ENCODE data around the gene USP5. TPM values are rescaled to one million over a fixed set of nuclear protein-coding genes. Genes with fewer than 3 reads are reported as not detected.

Gene USP5
- total RNA-seq, 2 donors from 2014 or later = 120 to 257 TPM

DNA sequence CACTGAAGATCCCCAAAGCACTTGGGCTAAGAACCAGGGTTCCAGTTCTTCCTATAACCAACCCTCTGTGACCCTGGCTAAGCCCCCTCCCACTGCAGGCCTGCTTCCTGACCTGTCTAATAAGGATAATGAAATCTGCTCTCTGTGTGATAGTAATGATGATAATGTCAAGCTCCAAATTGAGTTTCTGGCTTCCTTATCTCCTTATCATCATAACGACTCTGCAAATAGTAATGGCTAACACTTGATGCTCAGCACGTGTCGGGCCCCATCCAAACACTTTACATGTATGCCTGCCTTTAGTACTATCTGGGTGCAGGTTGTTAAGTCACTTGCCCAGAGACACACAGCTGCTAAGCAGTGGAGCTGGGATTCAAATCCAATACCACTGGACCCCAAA lies 35.4 kb upstream of the USP5 start:
- Mint-ChIP-seq H3K27ac (no peak overlapping the region), H3K9me3 (no peaks in the 10 kb centered on the region)

GRCh38 chr12:6817098-6817497 lies 34.9 kb upstream of the USP5 start:
- peaks cover 46% of the 10 kb centered on the region for H3K4me1 Mint-ChIP-seq
- H3K9me3 ChIP-seq (ENCODE audit: control insufficient read depth, low read length) = no peaks in the 10 kb centered on the region
- no peak overlapping the region for H3K27ac ChIP-seq (ENCODE audit: low read depth, low read length)
- H3K4me1 ChIP-seq (ENCODE audit: control insufficient read depth, insufficient read depth, low read length) = peaks cover 9% of the 10 kb centered on the region
- H3K4me3 ChIP-seq (ENCODE audit: low read length) = no peak overlapping the region
- H3K9ac ChIP-seq (ENCODE audit: extremely low read depth, low read length, poor library complexity, severe bottlenecking) = no peak overlapping the region
- peaks cover 76% of the 10 kb centered on the region for H3K27me3 Mint-ChIP-seq (ENCODE audit: insufficient read depth)
- no peaks in the 10 kb centered on the region for H3K9me3 Mint-ChIP-seq
- no peak overlapping the region for H3K4me3 Mint-ChIP-seq
- no peaks in the 10 kb centered on the region for H3K36me3 Mint-ChIP-seq (ENCODE audit: low read depth)
- no peaks in the 10 kb centered on the region for H3K36me3 ChIP-seq (ENCODE audit: control insufficient read depth, insufficient read depth, low read length)
- peak; percentile 50 for DNase-seq
- H3K27ac Mint-ChIP-seq = no peak overlapping the region
- 89 to 96% methylated on average over 5 to 8 of the region's 8 CpGs for WGBS, 2 experiments (ENCODE audit: insufficient coverage in 1 of 2, insufficient read length in 1 of 2)
- TF ChIP-seq, protein P1, sequence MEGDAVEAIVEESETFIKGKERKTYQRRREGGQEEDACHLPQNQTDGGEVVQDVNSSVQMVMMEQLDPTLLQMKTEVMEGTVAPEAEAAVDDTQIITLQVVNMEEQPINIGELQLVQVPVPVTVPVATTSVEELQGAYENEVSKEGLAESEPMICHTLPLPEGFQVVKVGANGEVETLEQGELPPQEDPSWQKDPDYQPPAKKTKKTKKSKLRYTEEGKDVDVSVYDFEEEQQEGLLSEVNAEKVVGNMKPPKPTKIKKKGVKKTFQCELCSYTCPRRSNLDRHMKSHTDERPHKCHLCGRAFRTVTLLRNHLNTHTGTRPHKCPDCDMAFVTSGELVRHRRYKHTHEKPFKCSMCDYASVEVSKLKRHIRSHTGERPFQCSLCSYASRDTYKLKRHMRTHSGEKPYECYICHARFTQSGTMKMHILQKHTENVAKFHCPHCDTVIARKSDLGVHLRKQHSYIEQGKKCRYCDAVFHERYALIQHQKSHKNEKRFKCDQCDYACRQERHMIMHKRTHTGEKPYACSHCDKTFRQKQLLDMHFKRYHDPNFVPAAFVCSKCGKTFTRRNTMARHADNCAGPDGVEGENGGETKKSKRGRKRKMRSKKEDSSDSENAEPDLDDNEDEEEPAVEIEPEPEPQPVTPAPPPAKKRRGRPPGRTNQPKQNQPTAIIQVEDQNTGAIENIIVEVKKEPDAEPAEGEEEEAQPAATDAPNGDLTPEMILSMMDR (conservative IDR thresholded peaks at IDR 0.05) = no peak
- peaks cover 22% of the 10 kb centered on the region for H3K27me3 ChIP-seq (ENCODE audit: control insufficient read depth, insufficient read depth, low read length, poor library complexity, severe bottlenecking)

More for the DNA sequence above, 35.4 kb upstream of the USP5 start:
- no peak overlapping the region for H3K4me3 ChIP-seq (ENCODE audit: low read length)
- H3K36me3 ChIP-seq (ENCODE audit: control insufficient read depth, insufficient read depth, low read length) = no peaks in the 10 kb centered on the region
- peaks cover 9% of the 10 kb centered on the region for H3K4me1 ChIP-seq (ENCODE audit: control insufficient read depth, insufficient read depth, low read length)
- peaks cover 71% of the 10 kb centered on the region for H3K27me3 Mint-ChIP-seq (ENCODE audit: insufficient read depth)
- H3K27ac ChIP-seq (ENCODE audit: low read depth, low read length) = no peak overlapping the region
- H3K4me1 Mint-ChIP-seq = peaks cover 46% of the 10 kb centered on the region
- WGBS, 2 experiments (ENCODE audit: insufficient coverage in 1 of 2, insufficient read length in 1 of 2) = 75 to 84% methylated on average over 3 of the region's 3 CpGs
- no peak overlapping the region for H3K4me3 Mint-ChIP-seq
- no peaks in the 10 kb centered on the region for H3K36me3 Mint-ChIP-seq (ENCODE audit: low read depth)
- no peak overlapping the region for H3K9ac ChIP-seq (ENCODE audit: extremely low read depth, low read length, poor library complexity, severe bottlenecking)
- H3K27me3 ChIP-seq (ENCODE audit: control insufficient read depth, insufficient read depth, low read length, poor library complexity, severe bottlenecking) = peaks cover 22% of the 10 kb centered on the region
- no peaks in the 10 kb centered on the region for H3K9me3 ChIP-seq (ENCODE audit: control insufficient read depth, low read length)
- no peak for DNase-seq
- TF ChIP-seq, protein P1 (conservative IDR thresholded peaks at IDR 0.05) = no peak

DNA sequence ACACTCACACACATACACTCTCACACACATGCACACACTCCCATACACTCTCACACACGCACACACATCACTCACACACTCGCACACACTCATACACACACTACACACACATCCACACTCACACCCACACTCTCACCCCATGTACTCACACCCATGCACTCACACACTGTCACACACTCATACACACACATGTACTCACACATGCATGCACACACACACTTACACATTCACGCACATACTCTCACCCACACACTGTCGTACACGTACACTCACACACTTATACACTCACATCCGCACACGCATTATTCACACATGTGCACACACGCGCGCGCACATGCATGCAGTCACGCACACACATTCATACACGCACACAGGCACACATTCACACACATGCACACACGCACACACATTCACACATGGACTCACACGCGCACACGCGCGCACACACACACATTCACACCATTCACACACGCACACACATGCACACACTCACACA lies 34.2 kb upstream of the USP5 start:
- H3K27ac Mint-ChIP-seq = no peak overlapping the region
- H3K27me3 ChIP-seq (ENCODE audit: control insufficient read depth, insufficient read depth, low read length, poor library complexity, severe bottlenecking) = peaks cover 28% of the 10 kb centered on the region
- no peak overlapping the region for H3K9ac ChIP-seq (ENCODE audit: extremely low read depth, low read length, poor library complexity, severe bottlenecking)
- H3K4me3 ChIP-seq (ENCODE audit: low read length) = no peak overlapping the region
- no peak overlapping the region for H3K4me3 Mint-ChIP-seq
- peaks cover 47% of the 10 kb centered on the region for H3K4me1 Mint-ChIP-seq
- peaks cover 77% of the 10 kb centered on the region for H3K27me3 Mint-ChIP-seq (ENCODE audit: insufficient read depth)
- 89 to 97% methylated on average over 13 to 20 of the region's 20 CpGs for WGBS, 2 experiments (ENCODE audit: insufficient coverage in 1 of 2, insufficient read length in 1 of 2)
- DNase-seq = peak; percentile 37
- no peaks in the 10 kb centered on the region for H3K36me3 ChIP-seq (ENCODE audit: control insufficient read depth, insufficient read depth, low read length)
- H3K27ac ChIP-seq (ENCODE audit: low read depth, low read length) = no peak overlapping the region
- H3K36me3 Mint-ChIP-seq (ENCODE audit: low read depth) = no peaks in the 10 kb centered on the region
- H3K4me1 ChIP-seq (ENCODE audit: control insufficient read depth, insufficient read depth, low read length) = peaks cover 9% of the 10 kb centered on the region
- H3K9me3 ChIP-seq (ENCODE audit: control insufficient read depth, low read length) = no peaks in the 10 kb centered on the region
- TF ChIP-seq, protein P1 (conservative IDR thresholded peaks at IDR 0.05) = no peak
- no peaks in the 10 kb centered on the region for H3K9me3 Mint-ChIP-seq
